PC-3 (cell line): ENCODE data around the gene SORD.

Experiments
- CTCF ChIP-seq: fragments of 300-600 bp; sonication (generic); conservative IDR thresholded peaks from 2 replicates; pipeline ENCODE4 v1.5.1; 2017; ENCODE audit warnings: antibody characterized with exemption, low read depth, mild to moderate bottlenecking, low read length
- EZH2 ChIP-seq: fragments of 300-600 bp; sonication (generic); IDR thresholded peaks from one replicate; pipeline ENCODE4 v1.6.1; 2017; ENCODE audit warnings: antibody characterized with exemption, mild to moderate bottlenecking, low read length; ENCODE audit not compliant: unreplicated experiment
- EZH2phosphoT487 ChIP-seq: fragments of 300-600 bp; sonication (generic); IDR thresholded peaks from 2 replicates; pipeline ENCODE4 v1.6.1; 2018; ENCODE audit warnings: mild to moderate bottlenecking, antibody characterized with exemption, low read length, borderline replicate concordance

GRCh38 chr15:45110256-45110820, 87.3 kb downstream of the SORD start:
- TF ChIP-seq CTCF (peak; percentile 48; the same call in 1 of the 2 replicates), EZH2phosphoT487 (no peak), EZH2 (no peak)
